Pericardium fibroblast (primary cell): Measurements from ENCODE around the gene IFIT5. TPM values are rescaled to one million over a fixed set of nuclear protein-coding genes. Genes with fewer than 3 reads are reported as not detected.

Experiments used
- total RNA-seq: library from RNA; depleted of rRNA; stranded (reverse); fragments of >200 nt; gene quantifications from 2 replicates; pipeline ENCODE4 v1.2.3, GENCODE V29; 2015

IFIT5 gene
- total RNA-seq, result 13.7 and 14.2 TPM in 2 replicates

GRCh38 chr10:89414146-89414878 lies at the start of gene IFIT5:
IFIT5 (plus strand) TSS chr10:89414568; CDS start chr10:89414799, 231 bp downstream.

GRCh38 chr10:89377705-89378637 lies 36.4 kb upstream of the IFIT5 start, which contains the start of gene IFIT1B:
IFIT1B (plus strand) TSS chr10:89378056; CDS start chr10:89378136, 80 bp downstream.

GRCh38 chr10:89391907-89392756 lies 22.2 kb upstream of the IFIT5 start, which contains the start of gene IFIT1:
IFIT1 (plus strand) TSS chr10:89392623; CDS start chr10:89392713, 90 bp downstream.

Other genes starting within 250 kb of the IFIT5 start
- gene CH25H, start 207.3 kb upstream of the IFIT5 start, total RNA-seq, result 0.23 and 1.6 TPM in 2 replicates
- gene LIPA, start 162.8 kb upstream of the IFIT5 start, total RNA-seq, result 88.1 and 95.0 TPM in 2 replicates
- 4.0 and 4.7 TPM in 2 replicates for gene IFIT2, start 112.5 kb upstream of the IFIT5 start, total RNA-seq
- gene IFIT3, start 86.6 kb upstream of the IFIT5 start, total RNA-seq, result 12.8 and 22.5 TPM in 2 replicates
- gene IFIT1B, start 36.5 kb upstream of the IFIT5 start, total RNA-seq, result not detected in 2 replicates
- gene IFIT1, start 21.9 kb upstream of the IFIT5 start, total RNA-seq, result 12.6 and 23.2 TPM in 2 replicates
- 3.6 and 16.1 TPM in 2 replicates for gene SLC16A12, start 121.0 kb downstream of the IFIT5 start, total RNA-seq
- 4.4 and 10.6 TPM in 2 replicates for gene PANK1, start 230.7 kb downstream of the IFIT5 start, total RNA-seq